Natural killer cell (primary cell): Measurements from ENCODE around the gene TECTA. TPM values are rescaled to one million over a fixed set of nuclear protein-coding genes. Genes with fewer than 3 reads are reported as not detected.

Source experiments
- ATAC-seq, 3 donors: fragments of 150-1000 bp in 2 of 3; fragments of 200-7000 bp in 1 of 3; cut with Tn5 transposase; 1 replicate in 1 of 3; 2 replicates in 2 of 3; pipeline ENCODE4 v1.10.0; 2021; ENCODE audit warnings: mild to moderate bottlenecking in 2 of 3, moderate library complexity in 2 of 3
- DNase-seq, 2 donors: peaks; one replicate each; pipeline versions ENCODE4 v3.0.0 to v3.0.0-alpha.2; 2013 to 2021; ENCODE audit warnings: mixed read lengths in 1 of 2
- H3K27ac ChIP-seq: one replicate; pipeline ENCODE4 v1.5.1; 2013; ENCODE audit warnings: mild to moderate bottlenecking, low read length
- H3K27me3 ChIP-seq: one replicate; pipeline ENCODE4 v1.6.1; 2013; ENCODE audit warnings: low read length; ENCODE audit not compliant: control insufficient read depth, insufficient read depth
- H3K36me3 ChIP-seq: one replicate; pipeline ENCODE4 v1.6.1; 2013; ENCODE audit warnings: low read length; ENCODE audit not compliant: control insufficient read depth, insufficient read depth
- H3K4me1 ChIP-seq: one replicate; pipeline ENCODE4 v1.6.1; 2013; ENCODE audit warnings: low read length; ENCODE audit not compliant: control insufficient read depth, insufficient read depth
- H3K4me3 ChIP-seq: one replicate; pipeline ENCODE4 v1.5.1; 2013; ENCODE audit warnings: low read length
- H3K9me3 ChIP-seq: one replicate; pipeline ENCODE4 v1.6.1; 2013; ENCODE audit warnings: low read length; ENCODE audit not compliant: control insufficient read depth, insufficient read depth
- H3K27ac Mint-ChIP-seq, 2 donors: one replicate each; pipeline ENCODE4 v1.8.0; 2022; ENCODE audit warnings: mild to moderate bottlenecking in 2 of 2, mixed read lengths in 2 of 2, moderate library complexity in 1 of 2
- H3K27me3 Mint-ChIP-seq, 2 donors: one replicate each; pipeline ENCODE4 v1.8.0; 2022; ENCODE audit warnings: low read depth in 2 of 2, mixed read lengths in 2 of 2
- H3K36me3 Mint-ChIP-seq: one replicate; pipeline ENCODE4 v1.8.0; 2022; ENCODE audit warnings: mixed read lengths
- H3K4me1 Mint-ChIP-seq, 2 donors: one replicate each; pipeline ENCODE4 v1.8.0; 2022; ENCODE audit warnings: mixed read lengths in 2 of 2
- H3K4me3 Mint-ChIP-seq: one replicate; pipeline ENCODE4 v1.8.0; 2022; ENCODE audit warnings: mild to moderate bottlenecking, moderate library complexity, mixed read lengths
- H3K9me3 Mint-ChIP-seq, 2 donors: one replicate each; pipeline ENCODE4 v1.8.0; 2022; ENCODE audit warnings: mixed read lengths in 2 of 2
- CTCF ChIP-seq: fragments of 200-600 bp; IDR thresholded peaks from one replicate; pipeline ENCODE4 v1.8.0; 2022; ENCODE audit warnings: antibody characterized with exemption
- WGBS: methylation state at CpG from one replicate; pipeline ENCODE4 v1.1.7; 2013; ENCODE audit warnings: missing lambda C conversion rate; ENCODE audit not compliant: insufficient coverage; 5-methylcytosine and 5-hydroxymethylcytosine counted together
- intact Hi-C: fragments of 100-400 bp; cut with micrococcal nuclease; formaldehyde crosslinking; loops from one replicate; pipeline ENCODE4 v1.14.2; 2022
- total RNA-seq, 4 donors: library from RNA; stranded (reverse); fragments of 120-200 nt in 1 of 4; gene quantifications; one replicate each; pipeline versions ENCODE4 v1.2.3 to v1.2.4, GENCODE V29; 2013 to 2022

The TECTA gene
- total RNA-seq, 3 donors from 2014 or later (not counting 1 experiment from before 2014, with no cell fraction given) = 0.50 to 0.57 (median 0.56) TPM

- Histone ChIP-seq H3K36me3 (no peaks in the 10 kb centered on the region), H3K27ac (no peak overlapping the region), H3K9me3 (no peaks in the 10 kb centered on the region), H3K4me3 (no peak overlapping the region), H3K4me1 (no peaks in the 10 kb centered on the region), H3K27me3 (peaks cover 8% of the 10 kb centered on the region)
- ATAC-seq (no peak), DNase-seq (no peak)
- no peak overlapping the region for H3K4me3 Mint-ChIP-seq
- no peaks in the 10 kb centered on the region for H3K4me1 Mint-ChIP-seq
- H3K36me3 Mint-ChIP-seq = no peaks in the 10 kb centered on the region
- TF ChIP-seq CTCF = no peak
- WGBS = 67% methylated on average over 1 of the region's 1 CpG
- peaks cover 20 to 26% of the 10 kb centered on the region in 2 donors for H3K27me3 Mint-ChIP-seq
- no peaks in the 10 kb centered on the region for H3K9me3 Mint-ChIP-seq
- intact Hi-C loops = no loop called here
- no peak overlapping the region for H3K27ac Mint-ChIP-seq
These were observed 125.6 kb downstream of the TECTA start for GRCh38 chr11:121226415-121227263.

- no peaks in the 10 kb centered on the region for H3K4me1 Mint-ChIP-seq
- Histone ChIP-seq H3K27ac (no peak overlapping the region), H3K36me3 (no peaks in the 10 kb centered on the region), H3K9me3 (no peaks in the 10 kb centered on the region), H3K4me1 (no peaks in the 10 kb centered on the region), H3K27me3 (peaks cover 8% of the 10 kb centered on the region), H3K4me3 (no peak overlapping the region)
- no peaks in the 10 kb centered on the region for H3K9me3 Mint-ChIP-seq
- DNase-seq (no peak), ATAC-seq (no peak)
- H3K27me3 Mint-ChIP-seq = peaks cover 20 to 31% of the 10 kb centered on the region in 2 donors
- no peaks in the 10 kb centered on the region for H3K36me3 Mint-ChIP-seq
- no peak overlapping the region for H3K4me3 Mint-ChIP-seq
- intact Hi-C loops = no loop called here
- 100% methylated on average over 1 of the region's 1 CpG for WGBS
- no peak for TF ChIP-seq CTCF
- H3K27ac Mint-ChIP-seq = no peak overlapping the region
These were observed 127.8 kb downstream of the TECTA start for GRCh38 chr11:121228851-121229250.

GRCh38 chr11:121229495-121230215, 128.6 kb downstream of the TECTA start:
- Mint-ChIP-seq H3K4me3 (no peak overlapping the region), H3K9me3 (no peaks in the 10 kb centered on the region), H3K27me3 (peaks cover 22 to 39% of the 10 kb centered on the region in 2 donors), H3K36me3 (no peaks in the 10 kb centered on the region), H3K27ac (no peak overlapping the region), H3K4me1 (no peaks in the 10 kb centered on the region)
- no peak for TF ChIP-seq CTCF
- ATAC-seq = no peak
- no peaks in the 10 kb centered on the region for H3K9me3 ChIP-seq
- no peaks in the 10 kb centered on the region for H3K36me3 ChIP-seq
- no peak overlapping the region for H3K27ac ChIP-seq
- no peak for DNase-seq
- peaks cover 8% of the 10 kb centered on the region for H3K27me3 ChIP-seq
- H3K4me1 ChIP-seq = no peaks in the 10 kb centered on the region
- intact Hi-C loops = no loop called here
- H3K4me3 ChIP-seq = no peak overlapping the region
- WGBS = 83% methylated on average over 1 of the region's 5 CpGs
